ENCODE results near the gene GSS.

GSS gene

GRCh38 chr20:34976286-34976685 lies 20.7 kb upstream of the GSS start:
- no peak for DNase-seq

DNA sequence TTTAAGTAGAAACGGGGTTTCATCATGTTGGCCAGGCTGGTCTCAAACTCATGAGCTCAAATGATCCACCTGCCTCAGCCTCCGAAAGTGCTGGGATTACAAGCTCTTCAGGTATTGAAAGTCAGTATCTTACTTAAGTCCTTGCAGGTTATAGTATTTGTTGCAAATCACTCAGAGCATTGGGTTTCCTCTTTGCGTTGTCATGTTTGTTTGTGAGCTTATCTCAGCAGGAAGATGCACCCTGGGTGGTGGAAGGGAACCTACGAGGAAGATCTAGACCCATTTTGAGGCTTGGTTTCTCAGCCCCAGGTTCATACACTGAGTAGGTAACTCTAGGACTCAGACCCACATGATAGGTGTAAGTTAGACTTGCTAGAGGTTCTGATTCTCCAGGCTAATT lies 18.6 kb upstream of the GSS start:
- no peak for DNase-seq

- no peak for DNase-seq
These were observed 16.1 kb upstream of the GSS start for GRCh38 chr20:34971561-34972235.

DNA sequence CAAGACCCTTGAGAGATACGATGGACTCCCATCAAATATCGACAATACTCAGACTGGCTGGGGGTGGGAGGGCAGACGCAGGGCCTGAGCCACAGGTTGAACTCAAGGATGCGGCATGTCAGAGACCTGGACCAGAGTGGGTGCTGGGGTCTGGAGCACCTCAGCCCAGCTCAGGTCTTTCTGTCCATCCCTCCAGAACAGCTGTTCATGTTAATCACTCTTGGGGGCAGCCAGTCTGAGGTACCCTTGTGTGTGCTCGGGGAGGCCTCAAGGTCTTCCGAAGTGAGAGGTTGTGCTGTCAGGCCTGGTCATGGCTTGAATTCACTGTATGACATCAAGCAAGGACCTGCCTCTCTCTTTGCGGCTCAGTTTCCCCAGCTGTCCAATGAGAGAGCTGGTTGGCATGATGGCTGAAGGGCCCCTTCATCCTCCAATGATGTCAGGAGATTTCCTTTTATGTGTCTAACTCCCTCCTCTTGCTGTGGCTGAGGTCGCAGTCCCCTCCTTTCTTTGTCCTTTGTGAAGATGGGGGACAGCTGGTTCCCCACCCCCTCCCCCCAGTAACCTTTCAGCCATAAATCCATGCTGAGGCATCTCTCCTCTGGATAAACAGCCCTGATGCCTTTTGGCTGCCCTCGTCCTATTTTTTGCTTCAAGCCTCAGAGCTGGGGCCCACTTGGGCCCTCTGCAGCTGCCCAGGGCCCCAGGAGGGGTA lies 15.4 kb upstream of the GSS start:
- no peak for DNase-seq

GRCh38 chr20:34970193-34970840 lies 14.7 kb upstream of the GSS start:
- no peak for DNase-seq

- no peak for DNase-seq
These were observed 12.6 kb upstream of the GSS start for GRCh38 chr20:34968042-34968775.

DNA sequence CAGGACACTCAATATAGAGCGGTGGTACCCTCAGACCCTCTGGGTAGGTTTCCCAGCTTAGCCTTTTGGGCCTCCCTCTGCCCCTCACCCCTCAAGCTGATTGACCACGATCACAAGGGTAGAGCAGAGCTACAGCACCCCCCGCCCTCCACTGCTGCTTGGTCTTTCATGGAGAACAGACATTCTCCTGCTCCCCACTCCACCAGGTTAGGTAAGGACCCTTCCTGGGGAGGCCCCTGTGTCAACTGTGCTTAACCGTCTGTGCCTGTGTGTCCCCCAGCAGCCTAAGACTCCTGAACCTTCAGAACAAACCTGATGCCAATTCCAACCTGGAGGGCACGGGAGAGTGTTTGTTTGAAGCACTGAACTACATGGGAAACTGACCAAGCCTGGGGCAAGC lies 11.8 kb upstream of the GSS start:
- DNase-seq, result no peak

- DNase-seq, result no peak
These were observed 9.4 kb upstream of the GSS start for GRCh38 chr20:34965051-34965450.

DNA sequence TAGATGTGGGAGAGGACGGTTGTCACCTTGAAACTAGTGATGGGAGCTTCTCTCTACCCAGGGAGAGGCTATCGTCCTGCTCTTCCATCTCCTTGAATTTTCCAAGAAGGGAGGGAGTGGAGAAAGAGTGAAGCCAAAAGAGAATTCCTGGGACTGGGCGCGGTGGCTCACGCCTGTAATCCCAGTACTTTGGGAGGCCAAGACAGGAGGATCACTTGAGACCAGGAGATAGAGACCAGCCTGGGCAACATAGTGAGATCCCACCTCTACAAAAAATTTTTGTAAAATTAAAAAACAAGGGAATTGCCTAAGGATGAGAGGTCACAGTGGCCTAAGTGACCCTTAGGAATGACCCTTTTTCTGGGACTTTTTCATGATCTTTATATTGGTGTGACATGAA lies 8.9 kb upstream of the GSS start:
- no peak for DNase-seq

GRCh38 chr20:34956751-34957472 lies 1.3 kb upstream of the GSS start:
- DNase-seq, result no peak

- no peak for DNase-seq
These were observed 444 bp upstream of the GSS start for GRCh38 chr20:34956041-34956458.

GRCh38 chr20:34954904-34955230 lies 739 bp downstream of the GSS start:
- DNase-seq, result peak; percentile 58

DNA sequence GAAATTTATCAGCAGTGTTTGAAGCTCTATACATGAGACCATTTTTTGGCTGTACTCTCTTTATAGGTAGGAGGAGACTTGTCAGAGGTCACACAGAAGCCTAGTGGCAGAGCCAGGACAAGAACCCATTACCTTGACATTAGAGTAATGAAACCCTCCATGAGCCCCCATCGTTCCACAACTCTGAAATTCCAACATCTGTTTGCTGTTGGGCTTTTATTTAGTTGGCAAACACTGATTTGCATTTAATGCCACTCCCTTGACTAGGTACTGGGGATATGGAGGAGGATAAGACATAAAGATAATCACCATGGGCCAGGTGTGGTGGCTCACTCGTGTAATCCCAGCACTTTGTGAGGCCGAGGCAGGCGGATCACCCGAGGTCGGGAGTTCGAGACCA lies 1.6 kb downstream of the GSS start:
- no peak for DNase-seq

- no peak for DNase-seq
These were observed 2.9 kb downstream of the GSS start for GRCh38 chr20:34952671-34953070.

DNA sequence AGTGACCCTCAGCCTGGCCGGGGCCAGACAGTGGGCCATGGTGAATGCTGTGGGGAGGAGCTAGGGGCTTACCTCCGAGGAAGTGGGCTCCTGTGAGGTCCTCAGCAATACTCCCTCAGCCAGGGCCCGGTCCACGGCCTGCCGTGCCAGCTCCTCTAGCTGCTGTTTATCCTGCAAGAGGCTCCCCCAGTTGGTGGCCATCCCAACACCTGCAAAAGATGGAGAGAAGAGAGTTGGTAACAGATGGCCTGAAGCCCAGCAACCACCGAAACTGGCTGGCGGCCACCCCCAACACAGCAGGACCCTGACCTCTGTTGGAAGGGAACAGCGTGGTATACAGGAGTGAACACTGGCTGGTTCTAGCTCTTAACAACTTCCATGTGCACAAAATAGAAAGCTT lies 4.0 kb downstream of the GSS start:
- DNase-seq, result no peak

- DNase-seq, result no peak
These were observed 4.4 kb downstream of the GSS start for GRCh38 chr20:34951252-34951651.

DNA sequence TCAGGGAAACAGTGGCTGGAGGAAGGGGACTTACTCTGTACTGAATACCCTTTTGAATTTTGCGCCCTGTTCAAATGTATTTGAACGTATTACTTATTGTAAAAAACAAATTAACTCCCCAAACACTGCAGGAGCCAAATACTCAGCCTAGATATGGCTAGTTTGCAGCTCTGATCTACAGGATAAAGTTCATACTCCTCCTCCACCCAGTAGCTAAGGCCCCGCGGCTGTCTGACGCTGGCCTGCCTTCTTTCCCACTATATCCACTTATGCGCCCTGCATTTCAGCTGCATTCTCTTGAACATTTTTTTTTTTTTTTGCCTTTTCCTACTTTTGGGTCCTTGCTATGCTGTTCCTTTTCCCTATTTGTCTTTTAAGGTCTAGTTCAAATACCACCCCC lies 6.5 kb downstream of the GSS start:
- DNase-seq, result no peak

DNA sequence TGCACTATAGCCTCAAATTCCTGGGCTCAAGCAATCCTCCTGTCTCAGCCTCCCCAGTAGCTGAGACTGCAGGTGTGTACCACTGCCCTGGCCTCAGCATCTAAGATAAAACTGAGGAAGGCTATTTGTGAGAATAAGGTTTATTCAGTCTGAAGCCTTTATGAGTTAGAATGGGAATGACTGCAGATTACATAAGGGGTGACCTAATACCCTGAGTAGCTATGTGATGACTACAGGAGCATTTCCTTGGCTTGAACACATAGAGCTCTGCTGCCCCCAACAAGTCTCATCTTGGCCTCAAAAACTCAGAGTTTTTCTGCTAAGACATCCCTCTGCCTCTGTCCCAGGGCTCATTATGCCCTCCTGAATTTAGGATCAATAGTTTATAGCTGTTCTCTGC lies 7.6 kb downstream of the GSS start:
- peak; percentile 55 for DNase-seq

- DNase-seq, result no peak
These were observed 8.3 kb downstream of the GSS start for GRCh38 chr20:34947336-34947735.

DNA sequence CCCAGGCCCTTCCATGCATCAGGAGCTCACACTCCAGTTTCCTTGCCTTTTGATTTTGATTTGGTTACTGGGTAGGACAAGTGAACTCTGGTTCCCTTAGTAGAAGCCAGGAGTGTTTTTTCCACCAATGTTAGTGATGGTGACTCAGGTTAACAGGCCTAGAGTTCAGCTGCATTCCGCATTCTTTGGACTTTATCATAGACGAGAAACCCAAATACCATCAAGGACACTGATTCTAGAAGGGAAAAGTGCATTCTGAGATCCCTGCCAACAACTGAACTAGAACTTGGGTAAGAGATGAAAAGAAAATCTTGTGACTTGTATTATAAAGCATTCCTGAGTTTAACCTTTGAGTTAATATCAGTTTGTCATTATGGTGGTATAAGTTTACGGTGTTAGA lies 8.9 kb downstream of the GSS start:
- DNase-seq, result no peak

DNA sequence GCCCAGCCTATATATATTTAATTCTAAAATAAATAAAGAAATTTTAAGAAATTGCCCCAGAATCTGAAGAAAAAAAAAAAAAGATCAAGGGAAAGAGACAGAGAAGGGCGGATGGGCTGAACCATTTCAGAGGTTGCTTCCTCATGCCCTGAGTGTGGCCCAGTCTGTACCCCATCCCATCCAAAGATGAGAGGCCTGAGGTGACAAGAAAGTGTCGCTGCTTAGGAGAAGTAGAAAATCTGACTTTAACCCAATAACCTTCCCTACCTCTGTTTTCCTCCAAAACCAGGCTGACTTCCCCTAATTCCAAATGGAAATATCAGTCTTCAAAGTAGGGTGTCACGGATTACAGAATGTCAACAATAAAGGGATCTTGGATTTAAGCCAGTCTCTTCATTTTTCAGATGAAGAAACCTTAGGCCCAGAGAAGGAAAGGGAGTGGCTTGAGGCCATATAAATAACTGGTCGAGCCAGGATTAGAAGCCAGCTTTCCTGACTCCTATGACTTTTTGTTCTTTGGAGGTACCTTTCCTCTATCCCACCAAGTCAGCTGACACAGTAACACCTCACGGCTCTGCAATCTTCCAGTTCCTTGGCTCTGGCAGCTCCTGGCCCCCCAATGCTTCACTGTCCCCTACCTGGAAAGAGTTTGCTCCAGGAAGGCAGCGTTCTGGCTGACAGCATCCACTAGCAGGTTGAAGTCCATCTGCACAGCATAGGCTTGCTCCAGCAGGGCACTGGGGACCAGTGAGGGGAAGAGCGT lies 10.1 kb downstream of the GSS start:
- no peak for DNase-seq

GRCh38 chr20:34943808-34944567 lies 11.6 kb downstream of the GSS start:
- no peak for DNase-seq
